GM12873 (cell line): Measurements from ENCODE around the gene SCARF2.

Experiments used
- TF ChIP-seq, protein P1 (sequence below): IDR thresholded peaks from 2 replicates; pipeline ENCODE4 v1.5.1; 2012; ENCODE audit warnings: low read depth, mild to moderate bottlenecking, moderate library complexity, low read length, control low read depth; ENCODE audit not compliant: insufficient read depth; ENCODE audit errors: missing control alignments

SCARF2 gene

DNA sequence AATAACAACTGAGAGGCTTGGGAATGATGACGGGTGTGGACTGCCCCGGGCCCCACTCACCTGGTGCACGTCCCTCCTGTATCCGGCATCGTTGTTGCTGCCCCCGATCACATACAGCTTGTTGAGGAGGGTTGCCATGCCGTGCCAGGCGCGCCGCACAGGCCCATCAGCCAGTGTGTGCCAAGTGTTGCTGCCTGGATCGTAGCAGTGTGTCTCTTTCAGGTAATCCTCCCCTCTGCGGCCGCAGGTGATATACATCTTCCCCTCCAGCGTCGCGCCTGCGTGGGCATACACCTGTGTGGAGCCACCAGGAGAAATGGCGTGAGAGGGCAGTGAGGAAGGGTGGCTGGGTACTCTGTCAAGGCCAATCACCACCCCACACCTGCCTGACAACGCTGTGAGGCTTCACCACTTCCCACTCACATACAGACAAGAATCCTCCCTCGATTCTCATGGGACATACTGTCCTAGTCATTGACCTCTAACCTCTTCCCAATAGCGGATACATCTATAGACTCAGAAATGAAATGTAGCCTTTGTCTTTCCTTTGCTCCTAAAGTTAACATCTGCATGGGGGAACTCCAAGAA, 8.9 kb upstream of the SCARF2 start:
- TF ChIP-seq, protein P1, sequence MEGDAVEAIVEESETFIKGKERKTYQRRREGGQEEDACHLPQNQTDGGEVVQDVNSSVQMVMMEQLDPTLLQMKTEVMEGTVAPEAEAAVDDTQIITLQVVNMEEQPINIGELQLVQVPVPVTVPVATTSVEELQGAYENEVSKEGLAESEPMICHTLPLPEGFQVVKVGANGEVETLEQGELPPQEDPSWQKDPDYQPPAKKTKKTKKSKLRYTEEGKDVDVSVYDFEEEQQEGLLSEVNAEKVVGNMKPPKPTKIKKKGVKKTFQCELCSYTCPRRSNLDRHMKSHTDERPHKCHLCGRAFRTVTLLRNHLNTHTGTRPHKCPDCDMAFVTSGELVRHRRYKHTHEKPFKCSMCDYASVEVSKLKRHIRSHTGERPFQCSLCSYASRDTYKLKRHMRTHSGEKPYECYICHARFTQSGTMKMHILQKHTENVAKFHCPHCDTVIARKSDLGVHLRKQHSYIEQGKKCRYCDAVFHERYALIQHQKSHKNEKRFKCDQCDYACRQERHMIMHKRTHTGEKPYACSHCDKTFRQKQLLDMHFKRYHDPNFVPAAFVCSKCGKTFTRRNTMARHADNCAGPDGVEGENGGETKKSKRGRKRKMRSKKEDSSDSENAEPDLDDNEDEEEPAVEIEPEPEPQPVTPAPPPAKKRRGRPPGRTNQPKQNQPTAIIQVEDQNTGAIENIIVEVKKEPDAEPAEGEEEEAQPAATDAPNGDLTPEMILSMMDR, result no peak

DNA sequence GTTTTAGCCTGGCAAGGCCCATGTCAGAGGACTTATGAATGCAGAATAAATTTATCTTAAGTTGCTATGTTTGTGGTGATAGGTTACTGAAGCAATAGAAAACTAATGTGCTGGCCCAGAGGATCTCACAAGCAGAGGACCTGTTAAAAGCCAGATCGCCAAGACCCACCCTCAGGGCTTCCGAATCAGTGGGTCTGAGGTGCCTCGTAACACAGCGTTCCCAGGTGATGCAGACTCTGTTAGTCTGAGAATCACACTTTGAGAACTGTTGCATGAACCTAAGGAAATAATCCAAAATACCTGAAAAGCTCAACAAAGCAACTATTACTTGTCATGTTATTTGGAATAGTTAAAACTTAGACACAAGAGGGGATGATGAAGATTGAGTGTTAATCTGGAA, 6.7 kb upstream of the SCARF2 start:
- TF ChIP-seq, protein P1, result no peak

GRCh38 chr22:20442485-20443284, 5.1 kb upstream of the SCARF2 start:
- TF ChIP-seq, protein P1, result no peak

DNA sequence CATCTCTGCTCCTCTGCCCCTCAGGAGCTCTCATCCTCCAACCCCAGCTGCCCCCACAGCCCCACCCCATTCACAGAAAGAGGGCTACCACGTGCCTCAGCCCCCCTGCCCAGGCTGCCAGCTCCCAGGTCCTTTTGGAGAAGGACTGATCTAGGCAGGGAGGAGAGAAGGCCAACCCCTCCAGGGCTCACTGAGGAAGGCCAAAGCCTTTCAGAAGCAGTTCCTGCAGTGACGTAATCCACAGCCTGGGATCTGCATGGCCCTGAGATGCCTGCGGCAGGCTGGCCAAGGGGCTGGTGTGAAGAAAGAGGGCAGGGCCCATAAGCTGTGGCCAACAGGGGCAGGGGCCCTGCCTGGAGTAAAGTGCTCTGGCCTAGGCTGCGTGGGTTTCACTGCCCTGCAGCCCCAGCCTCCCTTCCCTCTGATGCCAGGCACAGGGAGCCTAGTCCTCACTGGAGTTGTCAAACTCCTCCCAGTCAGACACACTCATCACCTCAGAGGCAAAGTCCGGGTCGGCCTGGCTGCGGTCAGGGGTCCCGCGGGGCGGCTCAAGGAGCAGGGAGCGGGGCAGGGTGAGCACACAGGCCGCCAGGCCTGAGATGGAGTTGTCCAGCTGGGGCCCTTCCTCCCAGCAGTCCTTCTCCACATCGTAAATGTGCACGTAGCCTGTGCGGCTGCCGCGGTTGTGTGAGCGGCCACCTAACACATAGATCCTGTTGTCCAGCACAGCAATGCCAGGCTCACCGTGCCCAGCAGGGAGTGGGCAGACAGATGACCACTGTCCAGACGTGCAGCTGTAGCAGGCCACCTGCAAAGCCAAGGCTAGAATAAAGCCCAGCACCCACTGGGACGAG, 4.2 kb upstream of the SCARF2 start:
- TF ChIP-seq, protein P1, result no peak

- TF ChIP-seq, protein P1, result no peak
Measured at GRCh38 chr22:20440637-20441591, 3.3 kb upstream of the SCARF2 start.

- TF ChIP-seq, protein P1, result no peak
Measured at GRCh38 chr22:20439928-20440575, 2.4 kb upstream of the SCARF2 start.
